ENCODE measurements around the gene RBBP7. TPM values are rescaled to one million over a fixed set of nuclear protein-coding genes. Genes with fewer than 3 reads are reported as not detected.

The RBBP7 gene
- total RNA-seq, 1 experiment from 2014 or later, result 196 TPM

GRCh38 chrX:16870862-16871815, 977 bp upstream of the RBBP7 start:
- BruUV-seq (replicated peaks), result no TSS peak
- Mint-ChIP-seq H3K36me3 (ENCODE audit: insufficient read depth, unreplicated experiment) (peaks cover 44% of the 10 kb centered on the region), H3K9me3 (ENCODE audit: low read depth, unreplicated experiment) (no peaks in the 10 kb centered on the region), H3K4me1 (ENCODE audit: low read depth, unreplicated experiment) (peaks cover 23% of the 10 kb centered on the region), H3K27me3 (ENCODE audit: unreplicated experiment) (no peaks in the 10 kb centered on the region), H3K27ac (ENCODE audit: unreplicated experiment) (peak overlapping the region; percentile 60), H3K4me3 (ENCODE audit: low read depth, unreplicated experiment) (peak overlapping the region; percentile 96)
- intact Hi-C loops (cut with micrococcal nuclease; ENCODE audit: unreplicated experiment), result no loop called here
- CTCF ChIA-PET, result interaction anchor here (0.9 kb wide), 1 partner anchor 11 kb away, joined by 4 read pairs; no protein-coding TSS in a partner anchor
- TF ChIP-seq, protein P1, sequence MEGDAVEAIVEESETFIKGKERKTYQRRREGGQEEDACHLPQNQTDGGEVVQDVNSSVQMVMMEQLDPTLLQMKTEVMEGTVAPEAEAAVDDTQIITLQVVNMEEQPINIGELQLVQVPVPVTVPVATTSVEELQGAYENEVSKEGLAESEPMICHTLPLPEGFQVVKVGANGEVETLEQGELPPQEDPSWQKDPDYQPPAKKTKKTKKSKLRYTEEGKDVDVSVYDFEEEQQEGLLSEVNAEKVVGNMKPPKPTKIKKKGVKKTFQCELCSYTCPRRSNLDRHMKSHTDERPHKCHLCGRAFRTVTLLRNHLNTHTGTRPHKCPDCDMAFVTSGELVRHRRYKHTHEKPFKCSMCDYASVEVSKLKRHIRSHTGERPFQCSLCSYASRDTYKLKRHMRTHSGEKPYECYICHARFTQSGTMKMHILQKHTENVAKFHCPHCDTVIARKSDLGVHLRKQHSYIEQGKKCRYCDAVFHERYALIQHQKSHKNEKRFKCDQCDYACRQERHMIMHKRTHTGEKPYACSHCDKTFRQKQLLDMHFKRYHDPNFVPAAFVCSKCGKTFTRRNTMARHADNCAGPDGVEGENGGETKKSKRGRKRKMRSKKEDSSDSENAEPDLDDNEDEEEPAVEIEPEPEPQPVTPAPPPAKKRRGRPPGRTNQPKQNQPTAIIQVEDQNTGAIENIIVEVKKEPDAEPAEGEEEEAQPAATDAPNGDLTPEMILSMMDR (IDR thresholded peaks at IDR 0.05; ENCODE audit: unreplicated experiment), result no peak
- DNase-seq, result peak; percentile 20

DNA sequence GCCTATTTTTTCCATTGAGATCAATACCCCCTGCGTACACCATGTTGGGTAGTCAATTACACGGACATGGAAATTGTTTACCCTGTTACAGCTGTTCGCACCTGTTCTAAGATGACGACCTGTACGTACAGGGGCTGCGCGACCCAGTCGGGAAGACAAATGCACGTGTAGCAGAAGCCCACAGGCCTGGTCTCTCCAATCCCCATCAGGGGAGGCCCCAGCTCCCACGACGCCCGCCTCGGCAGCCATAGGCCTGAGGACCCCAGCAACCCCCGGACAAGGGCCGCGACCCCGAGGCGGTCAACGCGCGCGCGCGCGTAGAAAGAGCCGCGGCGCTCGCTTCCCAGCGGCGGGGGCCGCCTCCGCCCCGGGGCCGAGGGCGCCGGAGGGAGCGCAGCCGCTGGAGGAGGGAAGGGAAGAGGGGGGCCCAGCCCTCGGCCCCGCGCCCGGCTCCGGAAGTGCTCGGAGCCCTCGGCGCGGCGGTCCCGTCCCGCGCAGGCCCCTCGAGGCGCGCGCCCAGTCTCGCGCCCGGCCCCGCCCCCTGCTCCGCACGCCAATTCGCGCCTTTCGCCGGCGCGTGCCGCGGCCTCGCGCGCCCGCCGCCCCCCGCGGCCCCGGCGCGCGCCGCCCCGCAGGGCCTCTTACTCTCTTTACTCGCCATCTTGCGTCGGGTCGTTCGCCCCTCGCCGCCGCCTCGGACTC, 618 bp downstream of the RBBP7 start:
- intact Hi-C loops (cut with micrococcal nuclease; ENCODE audit: unreplicated experiment), result no loop called here
- BruUV-seq (replicated peaks), result no TSS peak
- peak overlapping the region; percentile 89 for H3K27ac Mint-ChIP-seq (ENCODE audit: unreplicated experiment)
- no peaks in the 10 kb centered on the region for H3K27me3 Mint-ChIP-seq (ENCODE audit: unreplicated experiment)
- peaks cover 23% of the 10 kb centered on the region for H3K4me1 Mint-ChIP-seq (ENCODE audit: low read depth, unreplicated experiment)
- TF ChIP-seq, protein P1 (IDR thresholded peaks at IDR 0.05; ENCODE audit: unreplicated experiment), result no peak
- DNase-seq, result peak; percentile 67
- peaks cover 45% of the 10 kb centered on the region for H3K36me3 Mint-ChIP-seq (ENCODE audit: insufficient read depth, unreplicated experiment)
- peak overlapping the region; percentile 96 for H3K4me3 Mint-ChIP-seq (ENCODE audit: low read depth, unreplicated experiment)
- CTCF ChIA-PET, result no interaction called here
- no peaks in the 10 kb centered on the region for H3K9me3 Mint-ChIP-seq (ENCODE audit: low read depth, unreplicated experiment)

- Mint-ChIP-seq H3K27me3 (ENCODE audit: unreplicated experiment) (no peaks in the 10 kb centered on the region), H3K27ac (ENCODE audit: unreplicated experiment) (peak overlapping the region; percentile 74), H3K4me1 (ENCODE audit: low read depth, unreplicated experiment) (peaks cover 23% of the 10 kb centered on the region), H3K36me3 (ENCODE audit: insufficient read depth, unreplicated experiment) (peaks cover 51% of the 10 kb centered on the region), H3K9me3 (ENCODE audit: low read depth, unreplicated experiment) (no peaks in the 10 kb centered on the region), H3K4me3 (ENCODE audit: low read depth, unreplicated experiment) (peak overlapping the region; percentile 96)
- BruUV-seq (replicated peaks), result no TSS peak
- intact Hi-C loops (cut with micrococcal nuclease; ENCODE audit: unreplicated experiment), result no loop called here
- DNase-seq, result no peak
- TF ChIP-seq, protein P1 (IDR thresholded peaks at IDR 0.05; ENCODE audit: unreplicated experiment), result no peak
- CTCF ChIA-PET, result no interaction called here
These were observed 1.2 kb downstream of the RBBP7 start for GRCh38 chrX:16868920-16869319.

DNA sequence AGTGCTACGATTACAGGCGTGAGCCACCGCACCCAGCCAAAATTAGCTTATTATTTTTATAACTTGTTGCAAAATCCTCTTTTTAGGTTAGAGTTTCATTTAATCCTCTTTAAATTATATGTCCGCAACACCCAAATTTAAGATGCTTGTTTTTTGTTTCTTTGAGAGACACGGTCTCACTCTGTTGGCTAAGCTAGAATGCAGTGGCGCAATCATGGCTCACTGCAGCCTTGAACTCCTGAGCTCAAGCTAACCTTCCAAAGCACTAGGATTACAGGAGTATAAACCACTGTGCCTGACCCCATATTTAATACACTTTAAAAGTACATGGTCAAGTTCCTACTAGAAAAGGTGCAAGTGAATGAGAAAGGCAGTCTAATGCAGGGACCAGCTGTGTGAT, 2.2 kb downstream of the RBBP7 start:
- Mint-ChIP-seq H3K4me1 (ENCODE audit: low read depth, unreplicated experiment) (peaks cover 23% of the 10 kb centered on the region), H3K36me3 (ENCODE audit: insufficient read depth, unreplicated experiment) (peaks cover 51% of the 10 kb centered on the region), H3K4me3 (ENCODE audit: low read depth, unreplicated experiment) (peak overlapping the region; percentile 96), H3K27ac (ENCODE audit: unreplicated experiment) (peak overlapping the region; percentile 74), H3K9me3 (ENCODE audit: low read depth, unreplicated experiment) (no peaks in the 10 kb centered on the region), H3K27me3 (ENCODE audit: unreplicated experiment) (no peaks in the 10 kb centered on the region)
- TF ChIP-seq, protein P1 (IDR thresholded peaks at IDR 0.05; ENCODE audit: unreplicated experiment), result no peak
- DNase-seq, result no peak
- BruUV-seq (replicated peaks), result no TSS peak
- intact Hi-C loops (cut with micrococcal nuclease; ENCODE audit: unreplicated experiment), result loop anchor here (1.0 kb wide), 1 partner anchor 60 kb away; no protein-coding TSS in a partner anchor
- CTCF ChIA-PET, result interaction anchor here (0.8 kb wide), 1 partner anchor 148 kb away, joined by 3 read pairs; no protein-coding TSS in a partner anchor
